ENCODE data around the gene SHISAL1.

Gene SHISAL1

GRCh38 chr22:44197271-44197670 lies 115.5 kb downstream of the SHISAL1 start:
- DNase-seq (ENCODE audit: extremely low read depth in 1 of 2, low read depth in 1 of 2), result no peak

GRCh38 chr22:44196731-44197131 lies 116.0 kb downstream of the SHISAL1 start:
- no peak for DNase-seq (ENCODE audit: extremely low read depth in 1 of 2, low read depth in 1 of 2)

- no peak for DNase-seq (ENCODE audit: extremely low read depth in 1 of 2, low read depth in 1 of 2)
Observed at GRCh38 chr22:44196241-44196640, 116.5 kb downstream of the SHISAL1 start.

- DNase-seq (ENCODE audit: extremely low read depth in 1 of 2, low read depth in 1 of 2), result no peak
Observed at GRCh38 chr22:44195189-44195871, 117.4 kb downstream of the SHISAL1 start.

- no peak for DNase-seq (ENCODE audit: extremely low read depth in 1 of 2, low read depth in 1 of 2)
Observed at GRCh38 chr22:44194569-44194968, 118.2 kb downstream of the SHISAL1 start.

Measured in activated CD8-positive, alpha-beta memory T cell treated with anti-CD3 and anti-CD28 coated beads for 1 hour (primary cell).